ENCODE results near the gene SGIP1. TPM values are rescaled to one million over a fixed set of nuclear protein-coding genes. Genes with fewer than 3 reads are reported as not detected.

The SGIP1 gene
- total and polyA plus RNA-seq, 2 experiments from 2014 or later = 3.1 to 20.2 TPM

GRCh38 chr1:66506991-66507390, 27.0 kb upstream of the SGIP1 start:
- Histone ChIP-seq H3K9me3 (ENCODE audit: low read depth) (no peaks in the 10 kb centered on the region), H3K9me2 (replicated peaks; ENCODE audit: insufficient read depth) (no peaks in the 10 kb centered on the region), H3K4me1 (ENCODE audit: insufficient read depth) (peaks cover 3% of the 10 kb centered on the region), H2AFZ (no peak overlapping the region), H3K4me2 (no peak overlapping the region), H3K4me3 (no peak overlapping the region), H3K27ac (no peak overlapping the region), H3K27me3 (no peaks in the 10 kb centered on the region), H4K20me1 (ENCODE audit: insufficient read depth, poor library complexity, severe bottlenecking) (no peaks in the 10 kb centered on the region), H3K36me3 (replicated peaks; ENCODE audit: insufficient read depth, low read depth) (no peaks in the 10 kb centered on the region), H3K79me2 (no peaks in the 10 kb centered on the region)
- DNase-seq (ENCODE audit: low spot score) = no peak
- no peak for TF ChIP-seq EZH2phosphoT487 (IDR thresholded peaks at IDR 0.05; ENCODE audit: low read depth, severe bottlenecking, unreplicated experiment)
- no peak for TF ChIP-seq CTCF (IDR thresholded peaks at IDR 0.05; ENCODE audit: poor library complexity)
- TF ChIP-seq EZH2 (IDR thresholded peaks at IDR 0.05; ENCODE audit: borderline replicate concordance) = no peak

- WGBS (ENCODE audit: low lambda C conversion rate, missing lambda C conversion rate) = 98% methylated on average over 6 of the region's 6 CpGs
- Histone ChIP-seq H3K4me1 (ENCODE audit: insufficient read depth) (peaks cover 3% of the 10 kb centered on the region), H3K9me3 (ENCODE audit: low read depth) (no peaks in the 10 kb centered on the region), H3K36me3 (replicated peaks; ENCODE audit: insufficient read depth, low read depth) (no peaks in the 10 kb centered on the region), H3K4me3 (no peak overlapping the region), H3K27me3 (no peaks in the 10 kb centered on the region), H3K27ac (no peak overlapping the region), H3K79me2 (no peaks in the 10 kb centered on the region), H3K4me2 (no peak overlapping the region), H3K9me2 (replicated peaks; ENCODE audit: insufficient read depth) (no peaks in the 10 kb centered on the region), H2AFZ (no peak overlapping the region), H4K20me1 (ENCODE audit: insufficient read depth, poor library complexity, severe bottlenecking) (no peaks in the 10 kb centered on the region)
- no peak for DNase-seq (ENCODE audit: low spot score)
- TF ChIP-seq CTCF (IDR thresholded peaks at IDR 0.05; ENCODE audit: poor library complexity) (no peak), EZH2 (IDR thresholded peaks at IDR 0.05; ENCODE audit: borderline replicate concordance) (no peak), EZH2phosphoT487 (IDR thresholded peaks at IDR 0.05; ENCODE audit: low read depth, severe bottlenecking, unreplicated experiment) (no peak)
These were observed 23.5 kb upstream of the SGIP1 start for GRCh38 chr1:66510407-66510806.

GRCh38 chr1:66511118-66511517, 22.8 kb upstream of the SGIP1 start:
- Histone ChIP-seq H3K4me3 (no peak overlapping the region), H4K20me1 (ENCODE audit: insufficient read depth, poor library complexity, severe bottlenecking) (no peaks in the 10 kb centered on the region), H3K9me3 (ENCODE audit: low read depth) (no peaks in the 10 kb centered on the region), H3K9me2 (replicated peaks; ENCODE audit: insufficient read depth) (no peaks in the 10 kb centered on the region), H2AFZ (no peak overlapping the region), H3K79me2 (no peaks in the 10 kb centered on the region), H3K27ac (no peak overlapping the region), H3K36me3 (replicated peaks; ENCODE audit: insufficient read depth, low read depth) (no peaks in the 10 kb centered on the region), H3K27me3 (no peaks in the 10 kb centered on the region), H3K4me1 (ENCODE audit: insufficient read depth) (no peaks in the 10 kb centered on the region), H3K4me2 (no peak overlapping the region)
- 80% methylated on average over 1 of the region's 1 CpG for WGBS (ENCODE audit: low lambda C conversion rate, missing lambda C conversion rate)
- DNase-seq (ENCODE audit: low spot score) = no peak
- no peak for TF ChIP-seq EZH2phosphoT487 (IDR thresholded peaks at IDR 0.05; ENCODE audit: low read depth, severe bottlenecking, unreplicated experiment)
- TF ChIP-seq EZH2 (IDR thresholded peaks at IDR 0.05; ENCODE audit: borderline replicate concordance) = no peak
- TF ChIP-seq CTCF (IDR thresholded peaks at IDR 0.05; ENCODE audit: poor library complexity) = no peak

- Histone ChIP-seq H3K79me2 (no peaks in the 10 kb centered on the region), H3K27ac (no peak overlapping the region), H3K27me3 (no peaks in the 10 kb centered on the region), H3K9me3 (ENCODE audit: low read depth) (no peaks in the 10 kb centered on the region), H2AFZ (no peak overlapping the region), H3K36me3 (replicated peaks; ENCODE audit: insufficient read depth, low read depth) (no peaks in the 10 kb centered on the region), H3K4me1 (ENCODE audit: insufficient read depth) (no peaks in the 10 kb centered on the region), H4K20me1 (ENCODE audit: insufficient read depth, poor library complexity, severe bottlenecking) (no peaks in the 10 kb centered on the region), H3K9me2 (replicated peaks; ENCODE audit: insufficient read depth) (no peaks in the 10 kb centered on the region), H3K4me3 (no peak overlapping the region), H3K4me2 (no peak overlapping the region)
- TF ChIP-seq EZH2phosphoT487 (IDR thresholded peaks at IDR 0.05; ENCODE audit: low read depth, severe bottlenecking, unreplicated experiment) = no peak
- no peak for TF ChIP-seq CTCF (IDR thresholded peaks at IDR 0.05; ENCODE audit: poor library complexity)
- no peak for TF ChIP-seq EZH2 (IDR thresholded peaks at IDR 0.05; ENCODE audit: borderline replicate concordance)
- WGBS (ENCODE audit: low lambda C conversion rate, missing lambda C conversion rate) = 82% methylated on average over 6 of the region's 6 CpGs
- no peak for DNase-seq (ENCODE audit: low spot score)
These were observed 16.0 kb upstream of the SGIP1 start for GRCh38 chr1:66517959-66518358.

Data from hepatocyte (in vitro differentiated cells).